Measurements from ENCODE around the gene GCNT2. TPM values are rescaled to one million over a fixed set of nuclear protein-coding genes. Genes with fewer than 3 reads are reported as not detected.
A peak's percentile ranks its signal among the peaks of the same experiment; 100 is the strongest.

GCNT2 gene
- polyA plus RNA-seq (2013), result 16.5 and 17.2 TPM in 2 replicates

GRCh38 chr6:10521104-10521808 lies at the start of gene GCNT2:
TSS of gene GCNT2 (plus strand) at chr6:10521351. CDS start at chr6:10528912, 7,561 bp downstream.
- Histone ChIP-seq H3K79me2 (ENCODE audit: control insufficient read depth, insufficient read depth, low read length, poor library complexity) (peaks cover 4% of the 10 kb centered on the region), H3K18ac (ENCODE audit: low read length) (peak within 1 kb of the TSS; percentile 80), H2BK5ac (ENCODE audit: low read depth, low read length, poor library complexity) (peak within 1 kb of the TSS; percentile 75), H3K36me3 (ENCODE audit: control insufficient read depth in 1 of 2, insufficient read depth in 2 of 2, low read length in 2 of 2) (no peaks in the 10 kb centered on the region), H2AK5ac (ENCODE audit: low read length) (peak within 1 kb of the TSS; percentile 87), H4K12ac (ENCODE audit: low read depth, low read length) (no peak within 1 kb of the TSS), H3K9me3 (ENCODE audit: insufficient read depth, low read depth, low read length) (no peaks in the 10 kb centered on the region), H2AFZ (ENCODE audit: insufficient read depth, low read length, poor library complexity) (peak within 1 kb of the TSS; percentile 51), H3K4ac (ENCODE audit: low read depth, low read length) (peak within 1 kb of the TSS; percentile 27), H2BK12ac (ENCODE audit: low read length) (peak within 1 kb of the TSS; percentile 96), H3K4me2 (ENCODE audit: low read length) (peak within 1 kb of the TSS; percentile 61), H3K23ac (ENCODE audit: low read length) (no peak within 1 kb of the TSS), H3K14ac (ENCODE audit: low read length) (peak within 1 kb of the TSS; percentile 57), H3K79me1 (ENCODE audit: low read length) (peaks cover 16% of the 10 kb centered on the region), H3K27me3 (ENCODE audit: insufficient read depth, low read length) (no peaks in the 10 kb centered on the region), H3K4me1 (ENCODE audit: control insufficient read depth in 1 of 2, insufficient read depth in 2 of 2, low read length in 2 of 2) (peaks cover 10 to 14% of the 10 kb centered on the region in 2 experiments), H4K91ac (ENCODE audit: low read depth, low read length) (peak within 1 kb of the TSS; percentile 87), H3K27ac (ENCODE audit: low read depth, low read length) (peak within 1 kb of the TSS; percentile 90), H3K4me3 (ENCODE audit: low read depth, low read length) (no peak within 1 kb of the TSS), H3K9ac (ENCODE audit: low read length) (no peak within 1 kb of the TSS), H4K8ac (ENCODE audit: low read depth, low read length) (peak within 1 kb of the TSS; percentile 22), H2BK120ac (ENCODE audit: insufficient read depth, low read length, poor library complexity) (peak within 1 kb of the TSS; percentile 84)
- WGBS (ENCODE audit: extremely low coverage, insufficient coverage, insufficient read length), result no CpG with 5 or more reads among the region's 12 CpGs
- peak in 1 of 2 donors; percentile 28 for DNase-seq

DNA sequence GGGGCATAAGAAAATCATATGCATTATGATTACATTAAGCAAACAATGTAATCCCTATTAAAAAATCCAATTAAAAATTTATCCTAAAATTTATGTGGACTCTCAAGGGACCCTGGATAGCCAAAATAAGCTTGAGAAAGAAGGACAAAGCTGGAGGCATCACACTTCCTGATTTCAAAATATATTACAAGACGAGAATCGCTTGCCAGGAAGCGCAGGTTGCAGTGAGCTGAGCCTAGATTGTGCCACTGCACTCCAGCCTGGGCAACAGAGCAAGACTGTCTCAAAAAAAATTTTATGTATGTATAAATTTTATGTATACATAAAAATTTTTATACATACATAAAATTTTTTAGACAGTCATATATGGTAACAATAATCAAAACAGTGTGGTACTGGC lies 48.5 kb upstream of the GCNT2 start:
- no peak overlapping the region for H2BK5ac ChIP-seq (ENCODE audit: low read depth, low read length, poor library complexity)
- WGBS (ENCODE audit: extremely low coverage, insufficient coverage, insufficient read length), result no CpG with 5 or more reads among the region's 3 CpGs
- H3K18ac ChIP-seq (ENCODE audit: low read length), result no peak overlapping the region
- H3K9me3 ChIP-seq (ENCODE audit: insufficient read depth, low read depth, low read length), result no peaks in the 10 kb centered on the region
- peaks cover 3% of the 10 kb centered on the region in 2 experiments for H3K4me1 ChIP-seq (ENCODE audit: control insufficient read depth in 1 of 2, insufficient read depth in 2 of 2, low read length in 2 of 2)
- no peak overlapping the region for H2BK120ac ChIP-seq (ENCODE audit: insufficient read depth, low read length, poor library complexity)
- no peak overlapping the region for H4K8ac ChIP-seq (ENCODE audit: low read depth, low read length)
- H2AK5ac ChIP-seq (ENCODE audit: low read length), result no peak overlapping the region
- no peak overlapping the region for H2AFZ ChIP-seq (ENCODE audit: insufficient read depth, low read length, poor library complexity)
- H3K27me3 ChIP-seq (ENCODE audit: insufficient read depth, low read length), result no peaks in the 10 kb centered on the region
- H3K79me2 ChIP-seq (ENCODE audit: control insufficient read depth, insufficient read depth, low read length, poor library complexity), result no peaks in the 10 kb centered on the region
- DNase-seq, result no peak
- H3K27ac ChIP-seq (ENCODE audit: low read depth, low read length), result no peak overlapping the region
- H3K9ac ChIP-seq (ENCODE audit: low read length), result no peak overlapping the region
- no peak overlapping the region for H4K91ac ChIP-seq (ENCODE audit: low read depth, low read length)
- H3K4me2 ChIP-seq (ENCODE audit: low read length), result no peak overlapping the region
- H3K36me3 ChIP-seq (ENCODE audit: control insufficient read depth in 1 of 2, insufficient read depth in 2 of 2, low read length in 2 of 2), result no peaks in the 10 kb centered on the region
- H3K4me3 ChIP-seq (ENCODE audit: low read depth, low read length), result no peak overlapping the region
- no peak overlapping the region for H3K14ac ChIP-seq (ENCODE audit: low read length)
- H2BK12ac ChIP-seq (ENCODE audit: low read length), result no peak overlapping the region
- H3K79me1 ChIP-seq (ENCODE audit: low read length), result no peaks in the 10 kb centered on the region
- no peak overlapping the region for H3K4ac ChIP-seq (ENCODE audit: low read depth, low read length)
- H3K23ac ChIP-seq (ENCODE audit: low read length), result no peak overlapping the region
- no peak overlapping the region for H4K12ac ChIP-seq (ENCODE audit: low read depth, low read length)

- Histone ChIP-seq H3K4me2 (ENCODE audit: low read length) (no peak overlapping the region), H2BK120ac (ENCODE audit: insufficient read depth, low read length, poor library complexity) (no peak overlapping the region), H3K4me3 (ENCODE audit: low read depth, low read length) (no peak overlapping the region), H2BK12ac (ENCODE audit: low read length) (no peak overlapping the region), H3K9ac (ENCODE audit: low read length) (no peak overlapping the region), H3K4me1 (ENCODE audit: control insufficient read depth in 1 of 2, insufficient read depth in 2 of 2, low read length in 2 of 2) (peaks cover 0 to 2% of the 10 kb centered on the region in 2 experiments), H3K9me3 (ENCODE audit: insufficient read depth, low read depth, low read length) (peaks cover 3% of the 10 kb centered on the region), H3K79me2 (ENCODE audit: control insufficient read depth, insufficient read depth, low read length, poor library complexity) (no peaks in the 10 kb centered on the region), H3K14ac (ENCODE audit: low read length) (no peak overlapping the region), H3K27me3 (ENCODE audit: insufficient read depth, low read length) (no peaks in the 10 kb centered on the region), H4K91ac (ENCODE audit: low read depth, low read length) (no peak overlapping the region), H4K8ac (ENCODE audit: low read depth, low read length) (no peak overlapping the region), H2BK5ac (ENCODE audit: low read depth, low read length, poor library complexity) (no peak overlapping the region), H3K36me3 (ENCODE audit: control insufficient read depth in 1 of 2, insufficient read depth in 2 of 2, low read length in 2 of 2) (no peaks in the 10 kb centered on the region), H3K18ac (ENCODE audit: low read length) (no peak overlapping the region), H3K27ac (ENCODE audit: low read depth, low read length) (no peak overlapping the region), H3K4ac (ENCODE audit: low read depth, low read length) (no peak overlapping the region), H2AFZ (ENCODE audit: insufficient read depth, low read length, poor library complexity) (no peak overlapping the region), H3K79me1 (ENCODE audit: low read length) (no peaks in the 10 kb centered on the region), H4K12ac (ENCODE audit: low read depth, low read length) (no peak overlapping the region), H2AK5ac (ENCODE audit: low read length) (no peak overlapping the region), H3K23ac (ENCODE audit: low read length) (no peak overlapping the region)
- peak in 1 of 2 donors; percentile 88 for DNase-seq
- no CpG with 5 or more reads among the region's 10 CpGs for WGBS (ENCODE audit: extremely low coverage, insufficient coverage, insufficient read length)
Measured at GRCh38 chr6:10478187-10479040, 42.7 kb upstream of the GCNT2 start.

- Histone ChIP-seq H3K9me3 (ENCODE audit: insufficient read depth, low read depth, low read length) (peaks cover 3% of the 10 kb centered on the region), H3K4me2 (ENCODE audit: low read length) (no peak overlapping the region), H2BK12ac (ENCODE audit: low read length) (no peak overlapping the region), H3K18ac (ENCODE audit: low read length) (no peak overlapping the region), H3K79me1 (ENCODE audit: low read length) (no peaks in the 10 kb centered on the region), H2BK5ac (ENCODE audit: low read depth, low read length, poor library complexity) (no peak overlapping the region), H4K12ac (ENCODE audit: low read depth, low read length) (no peak overlapping the region), H2AK5ac (ENCODE audit: low read length) (no peak overlapping the region), H3K4me1 (ENCODE audit: control insufficient read depth in 1 of 2, insufficient read depth in 2 of 2, low read length in 2 of 2) (peaks cover 0 to 2% of the 10 kb centered on the region in 2 experiments), H2AFZ (ENCODE audit: insufficient read depth, low read length, poor library complexity) (no peak overlapping the region), H2BK120ac (ENCODE audit: insufficient read depth, low read length, poor library complexity) (no peak overlapping the region), H3K9ac (ENCODE audit: low read length) (no peak overlapping the region), H3K23ac (ENCODE audit: low read length) (no peak overlapping the region), H3K27ac (ENCODE audit: low read depth, low read length) (no peak overlapping the region), H3K14ac (ENCODE audit: low read length) (no peak overlapping the region), H3K79me2 (ENCODE audit: control insufficient read depth, insufficient read depth, low read length, poor library complexity) (no peaks in the 10 kb centered on the region), H3K36me3 (ENCODE audit: control insufficient read depth in 1 of 2, insufficient read depth in 2 of 2, low read length in 2 of 2) (no peaks in the 10 kb centered on the region), H3K4ac (ENCODE audit: low read depth, low read length) (no peak overlapping the region), H3K4me3 (ENCODE audit: low read depth, low read length) (no peak overlapping the region), H3K27me3 (ENCODE audit: insufficient read depth, low read length) (no peaks in the 10 kb centered on the region), H4K8ac (ENCODE audit: low read depth, low read length) (no peak overlapping the region), H4K91ac (ENCODE audit: low read depth, low read length) (no peak overlapping the region)
- no CpG with 5 or more reads among the region's 7 CpGs for WGBS (ENCODE audit: extremely low coverage, insufficient coverage, insufficient read length)
- DNase-seq, result no peak
Measured at GRCh38 chr6:10479939-10480700, 41.0 kb upstream of the GCNT2 start.
